HEK293 (cell line): Measurements from ENCODE around the gene SURF2.

Source experiments
- CTCF ChIA-PET: fragments of 350-600 bp; formaldehyde crosslinking; extraction: SDS; loops from one replicate; lab custom pipeline; 2021; ENCODE audit warnings: antibody characterized with exemption; lab: Yijun Ruan, JAX
- POLR2A ChIA-PET: fragments of 300-600 bp; formaldehyde crosslinking; extraction: SDS; loops from one replicate; lab custom pipeline; 2020; ENCODE audit warnings: antibody characterized with exemption, inconsistent platforms; lab: Yijun Ruan, JAX
- H3K27ac ChIP-seq: fragments of 200-500 bp; sonication (Bioruptor generic); 2 replicates; pipeline ENCODE4 v1.5.1; 2014; ENCODE audit warnings: low read depth, low read length, control low read depth, inconsistent platforms; ENCODE audit errors: extremely low read depth
- H3K36me3 ChIP-seq, 2 experiments: fragments of 200-500 bp in 1 of 2; sonication (Bioruptor generic) in 1 of 2; 1 replicate in 1 of 2; 2 replicates in 1 of 2; pipeline ENCODE4 v1.5.1; 2014 to 2017; ENCODE audit warnings: inconsistent platforms in 2 of 2, low read length in 2 of 2; ENCODE audit not compliant: control insufficient read depth in 2 of 2, insufficient read depth in 1 of 2
- H3K4me1 ChIP-seq: fragments of 200-500 bp; sonication (Bioruptor generic); 2 replicates; pipeline ENCODE4 v1.5.1; 2014; ENCODE audit warnings: mild to moderate bottlenecking, low read length, inconsistent platforms; ENCODE audit not compliant: control insufficient read depth, insufficient read depth
- H3K4me3 ChIP-seq: 2 replicates; pipeline ENCODE4 v1.5.1; 2011; ENCODE audit warnings: low read depth, mild to moderate bottlenecking, control low read depth, low read length, moderate library complexity
- H3K9me3 ChIP-seq: fragments of 200-500 bp; sonication (Bioruptor generic); 2 replicates; pipeline ENCODE4 v1.5.1; 2014; ENCODE audit warnings: low read depth, low read length, inconsistent platforms; ENCODE audit not compliant: control insufficient read depth, insufficient read depth
- GLIS1 ChIP-seq: fragments of 450-650 bp; formaldehyde crosslinking; IDR thresholded peaks from 2 replicates; pipeline ENCODE4 v1.5.1; 2016; ENCODE audit warnings: missing biosample characterization, missing genetic modification characterization
- KLF1 ChIP-seq: fragments of 450-650 bp; formaldehyde crosslinking; IDR thresholded peaks from 2 replicates; pipeline ENCODE4 v1.5.1; 2016; ENCODE audit warnings: missing biosample characterization, missing genetic modification characterization
- TRIM28 ChIP-seq: IDR thresholded peaks from 2 replicates; pipeline ENCODE4 v1.6.1; 2011; ENCODE audit warnings: low read length, control low read depth, borderline replicate concordance
- ZIC2 ChIP-seq: fragments of 450-650 bp; formaldehyde crosslinking; IDR thresholded peaks from 2 replicates; pipeline ENCODE4 v1.5.1; 2016; ENCODE audit warnings: missing biosample characterization, missing genetic modification characterization
- ZNF184 ChIP-seq: fragments of 450-650 bp; IDR thresholded peaks from 2 replicates; pipeline ENCODE4 v1.5.1; 2018; ENCODE audit warnings: missing biosample characterization, mild to moderate bottlenecking, missing genetic modification characterization
- ZNF311 ChIP-seq: fragments of 450-650 bp; formaldehyde crosslinking; IDR thresholded peaks from 2 replicates; pipeline ENCODE4 v1.5.1; 2017; ENCODE audit warnings: missing biosample characterization, missing genetic modification characterization, borderline replicate concordance
- ZNF391 ChIP-seq: fragments of 450-650 bp; formaldehyde crosslinking; IDR thresholded peaks from 2 replicates; pipeline ENCODE4 v1.5.1; 2016; ENCODE audit warnings: low read depth, missing biosample characterization, missing genetic modification characterization, borderline replicate concordance
- ZNF600 ChIP-seq: fragments of 450-650 bp; formaldehyde crosslinking; IDR thresholded peaks from 2 replicates; pipeline ENCODE4 v1.5.1; 2016; ENCODE audit warnings: missing biosample characterization, missing genetic modification characterization
- ZNF624 ChIP-seq: fragments of 450-650 bp; formaldehyde crosslinking; IDR thresholded peaks from 2 replicates; pipeline ENCODE4 v1.5.1; 2017; ENCODE audit warnings: missing biosample characterization, missing genetic modification characterization
- ZNF654 ChIP-seq: fragments of 450-650 bp; formaldehyde crosslinking; IDR thresholded peaks from 2 replicates; pipeline ENCODE4 v1.5.1; 2016; ENCODE audit warnings: low read depth, missing biosample characterization, missing genetic modification characterization
- ZNF776 ChIP-seq: fragments of 450-650 bp; formaldehyde crosslinking; IDR thresholded peaks from 2 replicates; pipeline ENCODE4 v1.5.0; 2017; ENCODE audit warnings: missing biosample characterization, missing genetic modification characterization, borderline replicate concordance
- TF ChIP-seq, protein P1 (sequence below): fragments of 450-650 bp; formaldehyde crosslinking; IDR thresholded peaks from 2 replicates; pipeline ENCODE4 v1.5.1; 2016; ENCODE audit warnings: missing biosample characterization, missing genetic modification characterization
- TF ChIP-seq, protein P2 (sequence below): fragments of 450-650 bp; formaldehyde crosslinking; IDR thresholded peaks from 2 replicates; pipeline ENCODE4 v1.5.1; 2016; ENCODE audit warnings: missing biosample characterization, missing genetic modification characterization
- TF ChIP-seq, protein P3 (sequence below): fragments of 450-650 bp; formaldehyde crosslinking; IDR thresholded peaks from 2 replicates; pipeline ENCODE4 v1.5.1; 2016; ENCODE audit warnings: missing biosample characterization, missing genetic modification characterization

Gene SURF2

DNA sequence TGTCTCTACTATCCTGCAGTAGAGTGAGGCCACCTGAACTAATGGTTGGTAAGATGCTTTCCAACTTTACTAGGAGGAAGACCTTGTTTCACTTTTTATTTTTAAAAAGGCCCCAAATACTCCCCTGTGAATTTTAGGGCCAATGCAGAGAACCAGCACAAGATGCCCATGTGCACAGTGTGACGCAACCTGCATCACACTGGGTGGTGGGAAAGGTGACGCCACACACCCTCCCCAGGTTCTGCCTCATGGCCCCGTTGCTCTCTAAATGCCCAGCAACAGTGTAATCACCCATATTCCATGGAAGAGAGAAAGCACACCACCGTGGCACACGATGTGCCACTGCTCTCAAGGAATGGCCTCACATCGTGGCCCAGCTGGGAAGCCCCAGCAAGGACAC is 13.1 kb downstream of the SURF2 start:
- CTCF ChIA-PET = interaction anchor here (0.6 kb wide), 1 partner anchor 28 kb away, joined by 3 read pairs; no protein-coding TSS in a partner anchor
- H3K9me3 ChIP-seq = no peaks in the 10 kb centered on the region
- TF ChIP-seq GLIS1 (tag by site-specific recombination) (0 out of 2 replicates have a peak, but pooled peaks have one; percentile 14), ZNF654 (no peak), KLF1 (tag by site-specific recombination) (0 out of 2 replicates have a peak, but pooled peaks have one; percentile 3), ZNF600 (tag by site-specific recombination) (peak; percentile 59; the same call in 1 of the 2 replicates)
- TF ChIP-seq, all 188 proteins: peak for 3
- POLR2A ChIA-PET = interaction anchor here (1.0 to 2.9 kb wide), 3 partner anchors 9 to 16 kb away, joined by 4 to 11 read pairs (median 5); partner anchors contain the start of genes SURF1 and SURF2
- peaks cover 7 to 83% of the 10 kb centered on the region in 2 experiments for H3K36me3 ChIP-seq
- no peaks in the 10 kb centered on the region for H3K4me1 ChIP-seq
- H3K27ac ChIP-seq = no peak overlapping the region
- H3K4me3 ChIP-seq = no peak overlapping the region

DNA sequence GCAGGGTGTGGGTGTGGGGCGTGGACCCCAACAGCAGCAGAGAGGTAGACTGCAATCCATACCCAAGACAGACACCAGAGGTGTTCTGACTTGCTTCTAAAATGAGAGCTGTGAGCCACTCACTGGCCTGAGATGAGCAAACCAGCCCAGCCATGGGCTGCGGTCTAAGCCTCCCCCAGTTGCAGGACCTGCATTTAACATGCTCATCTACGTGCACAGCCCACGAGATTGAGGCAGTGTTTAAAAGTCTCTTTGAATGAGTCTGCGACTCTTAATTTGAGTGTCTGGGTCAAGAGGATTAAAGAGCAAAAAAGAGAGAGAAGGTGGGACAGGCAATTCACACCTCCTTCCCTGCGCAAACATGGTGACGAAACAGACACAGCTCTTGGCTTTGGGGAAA is 13.6 kb downstream of the SURF2 start:
- CTCF ChIA-PET = interaction anchor here (0.6 kb wide), 1 partner anchor 28 kb away, joined by 3 read pairs; no protein-coding TSS in a partner anchor
- no peaks in the 10 kb centered on the region for H3K4me1 ChIP-seq
- POLR2A ChIA-PET = interaction anchor here (0.9 to 3.8 kb wide), 4 partner anchors 9 to 22 kb away, joined by 3 to 24 read pairs (median 8); partner anchors contain the start of genes MED22, RPL7A, SURF1 and SURF2
- H3K4me3 ChIP-seq = no peak overlapping the region
- no peak overlapping the region for H3K27ac ChIP-seq
- H3K9me3 ChIP-seq = no peaks in the 10 kb centered on the region
- TF ChIP-seq, protein P1, sequence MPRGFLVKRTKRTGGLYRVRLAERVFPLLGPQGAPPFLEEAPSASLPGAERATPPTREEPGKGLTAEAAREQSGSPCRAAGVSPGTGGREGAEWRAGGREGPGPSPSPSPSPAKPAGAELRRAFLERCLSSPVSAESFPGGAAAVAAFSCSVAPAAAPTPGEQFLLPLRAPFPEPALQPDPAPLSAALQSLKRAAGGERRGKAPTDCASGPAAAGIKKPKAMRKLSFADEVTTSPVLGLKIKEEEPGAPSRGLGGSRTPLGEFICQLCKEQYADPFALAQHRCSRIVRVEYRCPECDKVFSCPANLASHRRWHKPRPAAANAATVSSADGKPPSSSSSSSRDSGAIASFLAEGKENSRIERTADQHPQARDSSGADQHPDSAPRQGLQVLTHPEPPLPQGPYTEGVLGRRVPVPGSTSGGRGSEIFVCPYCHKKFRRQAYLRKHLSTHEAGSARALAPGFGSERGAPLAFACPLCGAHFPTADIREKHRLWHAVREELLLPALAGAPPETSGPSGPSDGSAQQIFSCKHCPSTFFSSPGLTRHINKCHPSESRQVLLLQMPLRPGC = no peak
- TF ChIP-seq ZIC2 (no peak), ZNF311 (tag by site-specific recombination) (no peak)
- TF ChIP-seq, all 188 proteins: peak for 0
- peaks cover 7 to 79% of the 10 kb centered on the region in 2 experiments for H3K36me3 ChIP-seq

DNA sequence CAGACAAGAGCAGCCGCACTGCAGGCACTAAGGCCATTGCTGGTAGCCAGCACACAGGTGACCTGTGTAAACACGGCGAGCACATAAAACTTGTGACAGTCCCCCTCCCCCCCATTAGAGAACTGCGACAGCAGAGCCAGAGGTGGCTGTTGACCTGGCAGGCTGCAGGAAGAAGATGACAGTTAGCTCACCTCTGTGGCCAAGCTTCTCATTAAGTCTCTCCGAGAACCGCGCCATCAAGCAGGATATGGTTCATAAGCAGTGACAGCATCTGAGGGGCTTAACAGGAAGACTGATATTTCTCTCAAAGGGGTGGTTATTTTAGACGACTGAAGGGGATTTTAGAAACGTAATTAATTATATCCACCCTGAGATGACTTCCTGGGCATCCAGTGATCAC is 14.3 kb downstream of the SURF2 start:
- peaks cover 7 to 72% of the 10 kb centered on the region in 2 experiments for H3K36me3 ChIP-seq
- H3K27ac ChIP-seq = no peak overlapping the region
- H3K9me3 ChIP-seq = no peaks in the 10 kb centered on the region
- no peak overlapping the region for H3K4me3 ChIP-seq
- no peak for TF ChIP-seq ZNF184 (tag by site-specific recombination)
- TF ChIP-seq ZNF776 = no peak
- no peak for TF ChIP-seq ZNF391 (tag by site-specific recombination)
- TF ChIP-seq, protein P2, sequence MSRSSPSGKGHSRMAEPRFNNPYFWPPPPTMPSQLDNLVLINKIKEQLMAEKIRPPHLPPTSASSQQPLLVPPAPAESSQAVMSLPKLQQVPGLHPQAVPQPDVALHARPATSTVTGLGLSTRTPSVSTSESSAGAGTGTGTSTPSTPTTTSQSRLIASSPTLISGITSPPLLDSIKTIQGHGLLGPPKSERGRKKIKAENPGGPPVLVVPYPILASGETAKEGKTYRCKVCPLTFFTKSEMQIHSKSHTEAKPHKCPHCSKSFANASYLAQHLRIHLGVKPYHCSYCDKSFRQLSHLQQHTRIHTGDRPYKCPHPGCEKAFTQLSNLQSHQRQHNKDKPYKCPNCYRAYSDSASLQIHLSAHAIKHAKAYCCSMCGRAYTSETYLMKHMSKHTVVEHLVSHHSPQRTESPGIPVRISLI (tag by site-specific recombination) = no peak
- TF ChIP-seq, protein P3, sequence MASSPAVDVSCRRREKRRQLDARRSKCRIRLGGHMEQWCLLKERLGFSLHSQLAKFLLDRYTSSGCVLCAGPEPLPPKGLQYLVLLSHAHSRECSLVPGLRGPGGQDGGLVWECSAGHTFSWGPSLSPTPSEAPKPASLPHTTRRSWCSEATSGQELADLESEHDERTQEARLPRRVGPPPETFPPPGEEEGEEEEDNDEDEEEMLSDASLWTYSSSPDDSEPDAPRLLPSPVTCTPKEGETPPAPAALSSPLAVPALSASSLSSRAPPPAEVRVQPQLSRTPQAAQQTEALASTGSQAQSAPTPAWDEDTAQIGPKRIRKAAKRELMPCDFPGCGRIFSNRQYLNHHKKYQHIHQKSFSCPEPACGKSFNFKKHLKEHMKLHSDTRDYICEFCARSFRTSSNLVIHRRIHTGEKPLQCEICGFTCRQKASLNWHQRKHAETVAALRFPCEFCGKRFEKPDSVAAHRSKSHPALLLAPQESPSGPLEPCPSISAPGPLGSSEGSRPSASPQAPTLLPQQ (tag by site-specific recombination) = no peak
- no peak for TF ChIP-seq ZNF624 (tag by site-specific recombination)
- TF ChIP-seq TRIM28 = no peak
- ChIA-PET CTCF (interaction anchor here (0.5 to 2.4 kb wide), 3 partner anchors 8 to 356 kb away, joined by 4 to 9 read pairs (median 5); no protein-coding TSS in a partner anchor), POLR2A (interaction anchor here (0.9 to 3.8 kb wide), 4 partner anchors 10 to 23 kb away, joined by 3 to 24 read pairs (median 14); partner anchors contain the start of genes MED22, RPL7A, SURF1 and SURF2)
- H3K4me1 ChIP-seq = no peaks in the 10 kb centered on the region
